GM04504 (cell line): ENCODE measurements around the gene EDA.
"Not testable (repeated sequence)": the region's sequence is repeated elsewhere in the genome, so short reads cannot be mapped to it uniquely, and the experiment has no call there.

Experiments
- DNase-seq: peaks from one replicate; pipeline ENCODE4 v3.0.0-alpha.2; 2012; ENCODE audit warnings: low read depth

The EDA gene

DNA sequence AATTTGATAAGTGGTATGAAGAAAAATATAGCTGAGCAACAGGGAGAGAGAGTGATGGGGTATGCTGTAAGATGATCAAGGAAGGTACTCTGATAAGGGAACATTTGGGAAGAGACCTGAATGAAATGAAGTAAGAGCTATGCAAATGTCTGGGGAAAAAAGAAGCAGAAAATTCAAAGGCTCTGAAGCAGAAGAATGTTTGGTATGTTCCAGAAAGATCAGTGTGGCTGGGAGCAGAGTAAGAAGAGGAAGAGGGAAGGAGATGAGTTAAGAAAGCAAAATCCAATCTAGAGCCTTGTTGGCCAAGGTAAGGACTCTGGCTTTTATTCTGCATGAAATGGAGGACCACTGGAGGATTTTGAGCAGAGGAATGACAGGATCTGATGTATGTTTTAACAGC lies 343.8 kb downstream of the EDA start:
- DNase-seq: no peak

DNA sequence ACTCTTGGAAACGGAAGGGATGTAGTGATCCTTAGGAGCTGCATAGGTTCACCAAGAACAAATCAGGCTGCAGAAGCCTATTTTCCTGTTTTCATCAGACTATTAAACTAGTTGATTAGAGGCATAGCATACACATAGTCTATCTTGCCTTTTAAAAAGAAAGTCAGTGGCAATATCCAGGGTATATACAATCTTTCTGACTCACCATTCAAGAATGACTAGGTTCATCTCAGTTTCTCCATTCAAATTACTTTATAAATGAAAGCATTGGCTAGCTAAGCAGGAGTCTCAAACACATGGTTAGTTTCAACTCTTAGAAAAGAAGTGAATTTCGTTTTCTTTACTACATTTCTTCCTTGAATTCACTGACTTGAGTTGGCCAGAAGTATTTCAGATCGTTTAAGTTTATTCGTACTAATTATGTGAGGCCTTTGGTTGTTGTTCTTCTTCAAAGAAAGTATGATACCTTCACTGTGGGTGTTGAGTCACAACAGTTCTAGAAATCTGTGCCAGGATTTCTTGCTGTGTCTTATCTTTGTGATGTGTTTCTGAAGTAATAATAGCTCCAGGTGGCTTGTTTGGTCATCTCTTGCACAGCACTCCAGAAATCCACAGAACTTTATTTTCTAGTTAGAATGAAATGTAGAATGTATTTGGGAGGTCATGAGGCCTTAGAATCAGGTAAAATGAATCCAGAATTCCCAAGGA lies 345.6 kb downstream of the EDA start:
- DNase-seq: no peak

DNA sequence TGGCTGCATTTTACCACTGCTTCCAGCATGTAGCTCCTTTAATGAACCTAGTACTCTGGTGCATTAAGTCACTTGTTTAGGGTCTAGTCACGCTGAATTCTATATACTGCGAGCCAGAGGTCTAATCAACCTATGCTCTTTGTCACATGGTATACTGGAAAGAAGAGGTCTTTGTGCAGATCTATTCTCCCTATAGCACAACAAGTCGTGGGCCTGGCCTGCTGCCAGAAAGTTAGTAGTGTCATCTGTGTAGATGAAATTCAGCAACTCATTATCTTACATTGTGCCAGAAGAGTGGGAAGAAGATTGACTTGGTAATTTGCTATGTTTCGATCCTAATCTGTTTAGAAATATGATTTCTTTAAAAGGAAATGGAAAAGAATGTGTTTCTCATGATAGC lies 353.0 kb downstream of the EDA start:
- DNase-seq: no peak

- DNase-seq: no peak
These were observed 353.5 kb downstream of the EDA start for GRCh38 chrX:69969460-69969859.

DNA sequence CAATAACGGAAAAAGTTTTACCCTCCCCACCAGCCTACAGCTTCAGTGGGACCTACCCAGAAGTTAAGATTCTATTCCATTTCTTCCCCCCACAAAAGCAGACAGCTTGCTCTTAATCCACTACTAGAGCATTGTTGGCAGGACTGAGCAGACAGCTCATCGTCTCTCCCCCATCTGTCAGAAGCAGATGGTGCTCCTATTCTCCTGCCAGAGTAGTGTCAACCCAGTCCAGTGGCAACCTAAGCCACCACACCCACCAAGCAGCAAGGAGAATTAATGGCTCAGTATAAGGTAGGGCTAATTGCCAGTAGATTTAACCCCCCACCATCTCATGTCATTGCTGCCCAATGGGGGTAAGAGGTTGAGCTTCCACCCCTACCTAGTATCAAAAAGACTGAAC lies 371.8 kb downstream of the EDA start:
- DNase-seq: no peak

DNA sequence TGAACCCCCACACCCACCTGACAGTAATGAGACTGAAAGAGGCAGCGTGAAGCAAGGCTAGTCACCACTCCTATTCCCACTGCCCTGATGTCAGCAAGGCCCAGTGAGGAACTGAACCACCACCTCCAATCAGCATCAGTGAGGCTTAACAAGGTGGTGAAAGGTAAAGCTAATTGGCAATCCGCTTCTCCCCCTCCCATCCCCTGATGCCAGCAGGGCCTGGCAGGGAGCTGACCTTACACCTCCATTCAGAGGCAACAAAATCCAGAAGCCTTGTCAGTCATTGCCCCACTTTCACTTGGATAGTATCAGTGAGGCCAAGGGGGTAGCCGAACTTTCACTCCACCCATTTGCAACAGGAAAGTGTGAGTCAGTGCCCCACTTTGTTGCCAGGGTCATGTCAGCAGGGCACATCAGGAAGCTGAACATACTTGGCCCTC lies 373.1 kb downstream of the EDA start:
- no peak for DNase-seq

- no peak for DNase-seq
These were observed 375.8 kb downstream of the EDA start for GRCh38 chrX:69991685-69992084.

GRCh38 chrX:69993494-69993893 lies 377.6 kb downstream of the EDA start:
- no peak for DNase-seq

DNA sequence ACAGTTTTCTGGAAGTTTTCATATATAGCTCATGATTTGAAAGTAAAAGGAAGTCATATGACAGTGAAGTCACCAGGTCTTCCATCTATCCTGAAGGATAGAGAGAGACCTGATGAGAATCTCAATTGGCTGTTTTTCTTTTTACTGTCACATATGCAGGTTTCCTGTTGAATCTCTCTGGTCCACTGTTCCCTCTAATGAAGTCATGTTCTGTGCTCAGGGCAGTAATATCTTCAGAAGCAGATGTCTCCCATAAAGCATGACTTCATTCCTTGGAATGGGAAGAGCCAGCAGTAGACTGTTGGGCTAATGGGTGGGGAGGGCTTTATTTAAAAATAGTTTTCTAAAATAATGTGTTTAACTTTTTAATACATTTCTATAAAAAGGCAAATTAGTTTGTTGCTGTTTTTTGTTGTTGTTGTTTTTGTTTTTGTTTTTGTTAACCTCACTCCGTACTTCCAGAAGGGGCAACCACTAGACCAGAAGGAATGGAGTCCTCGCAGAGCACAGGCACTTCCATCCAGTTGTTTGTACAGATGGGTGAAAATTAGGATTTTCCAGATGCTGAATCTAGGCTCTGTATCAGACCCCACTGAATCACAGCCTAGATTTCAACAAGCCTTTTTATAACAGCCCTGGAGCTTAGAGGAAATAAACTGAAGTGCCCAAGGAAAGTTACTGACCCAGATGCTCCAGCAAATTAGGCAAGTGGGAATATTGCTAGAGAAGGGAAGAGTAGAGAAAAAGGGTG lies 379.6 kb downstream of the EDA start:
- DNase-seq: no peak

DNA sequence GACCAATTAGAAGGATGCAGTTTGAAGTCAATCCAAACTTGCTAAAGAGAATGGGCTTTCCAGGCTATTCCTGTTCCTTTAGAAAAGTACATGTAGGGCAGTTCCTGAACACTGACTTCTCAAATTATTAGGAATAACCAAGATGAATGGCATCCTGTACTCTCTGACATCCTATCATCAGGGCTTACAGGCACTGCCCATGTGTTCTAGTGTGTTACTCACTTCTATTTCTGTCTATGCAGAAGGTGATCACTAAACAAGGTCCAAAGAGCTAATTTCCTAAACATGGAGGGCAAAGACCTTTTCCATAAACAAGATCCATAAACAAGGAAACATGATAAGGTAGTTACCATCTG lies 380.2 kb downstream of the EDA start:
- DNase-seq: no peak

- not testable (repeated sequence) for DNase-seq
These were observed 382.4 kb downstream of the EDA start for GRCh38 chrX:69998299-69998698.

DNA sequence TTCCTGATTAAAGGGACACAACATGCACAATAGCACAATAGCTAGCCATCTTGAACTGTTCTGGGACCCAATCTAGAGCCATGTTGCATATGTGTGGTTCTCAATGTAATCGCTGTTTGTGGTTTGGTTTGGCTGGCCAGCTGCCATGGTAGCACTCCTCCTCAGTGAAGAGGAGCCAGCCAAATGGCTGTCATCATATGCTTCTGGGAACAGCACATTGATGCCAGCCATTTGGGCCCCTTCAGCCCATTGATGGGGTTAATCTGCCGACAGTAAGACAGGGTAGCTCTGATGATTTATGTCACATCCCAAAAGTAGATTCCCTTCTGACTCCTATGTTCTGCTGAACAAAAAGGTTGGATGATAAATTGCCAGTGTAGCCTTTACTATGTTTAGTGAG lies 385.4 kb downstream of the EDA start:
- DNase-seq: no peak

- no peak for DNase-seq
These were observed 385.9 kb downstream of the EDA start for GRCh38 chrX:70001708-70002341.

DNA sequence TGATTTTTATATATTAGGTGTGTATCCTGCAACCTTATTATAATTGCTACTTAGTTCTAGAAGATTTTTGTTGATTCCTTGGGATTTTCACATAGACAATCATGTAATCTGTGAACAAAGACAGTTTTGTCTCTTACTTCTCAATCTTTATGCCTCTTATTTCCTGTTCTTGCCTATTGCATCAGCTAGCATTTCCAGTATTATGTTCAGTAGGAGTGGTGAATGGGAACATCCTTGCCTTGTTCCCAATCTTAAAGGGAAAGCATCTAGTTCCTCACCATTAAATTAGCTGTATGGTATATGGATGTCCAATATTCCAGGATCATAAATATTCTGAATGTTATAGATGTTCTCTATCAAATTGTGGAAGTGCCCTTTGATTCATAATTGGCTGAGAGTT lies 392.0 kb downstream of the EDA start:
- DNase-seq: no peak

- DNase-seq: no peak
These were observed 393.1 kb downstream of the EDA start for GRCh38 chrX:70009049-70009448.

DNA sequence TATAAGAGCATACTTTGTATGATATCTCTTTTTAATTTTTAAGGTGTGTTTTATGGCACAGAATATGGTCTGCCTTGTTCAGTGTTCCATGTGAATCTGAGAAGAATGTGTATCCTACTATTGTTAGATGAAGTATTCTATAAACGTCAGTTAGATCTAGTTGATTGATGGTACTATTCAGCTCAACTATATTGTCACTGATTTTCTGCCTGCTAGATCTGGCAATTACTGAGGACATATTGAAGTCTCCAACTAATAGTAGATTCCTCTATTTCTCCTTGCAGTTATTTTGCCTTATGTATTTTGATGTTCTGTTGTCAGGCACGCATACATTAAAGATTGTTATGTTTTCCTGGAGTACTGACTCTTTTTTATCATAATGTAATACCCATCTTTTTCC lies 394.1 kb downstream of the EDA start:
- no peak for DNase-seq

- DNase-seq: no peak
These were observed 396.8 kb downstream of the EDA start for GRCh38 chrX:70012756-70013155.

- DNase-seq: no peak
These were observed 397.8 kb downstream of the EDA start for GRCh38 chrX:70013466-70014381.

DNA sequence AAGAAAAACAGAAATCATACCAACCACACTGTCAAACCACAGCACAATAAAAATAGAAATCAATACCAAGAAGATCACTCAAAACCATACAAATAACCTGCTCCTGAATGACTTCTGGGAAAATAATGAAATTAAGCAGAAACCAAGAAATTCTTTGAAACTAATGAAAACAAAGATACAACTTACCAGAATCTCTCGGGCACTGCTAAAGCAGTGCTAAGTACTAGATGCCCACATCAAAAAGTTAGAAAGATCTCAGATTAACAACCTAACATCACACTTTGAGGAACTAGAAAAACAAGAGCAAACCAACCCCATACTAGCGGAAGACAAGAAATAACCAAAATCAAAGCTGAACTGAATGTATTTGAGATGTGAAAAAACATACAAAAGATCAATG lies 400.6 kb downstream of the EDA start:
- DNase-seq: no peak

DNA sequence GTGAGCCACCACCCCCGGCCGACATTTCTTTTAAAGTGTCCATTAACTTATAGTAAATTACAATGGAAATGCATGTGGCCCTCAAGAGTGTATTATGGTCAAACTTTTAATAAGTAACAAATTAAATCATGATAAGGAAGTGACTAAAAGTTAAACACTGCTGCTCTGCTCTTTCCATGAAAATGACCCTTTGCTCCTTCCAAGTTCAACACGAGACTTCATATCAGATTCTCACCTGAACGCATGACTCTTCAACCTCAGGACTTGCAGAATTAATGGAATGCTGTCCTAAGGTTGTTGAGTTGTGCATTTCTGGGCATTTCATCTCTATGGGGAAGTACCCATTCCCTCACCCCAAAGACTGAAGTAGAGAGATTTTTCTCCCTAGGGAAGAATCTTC lies 406.7 kb downstream of the EDA start:
- no peak for DNase-seq

DNA sequence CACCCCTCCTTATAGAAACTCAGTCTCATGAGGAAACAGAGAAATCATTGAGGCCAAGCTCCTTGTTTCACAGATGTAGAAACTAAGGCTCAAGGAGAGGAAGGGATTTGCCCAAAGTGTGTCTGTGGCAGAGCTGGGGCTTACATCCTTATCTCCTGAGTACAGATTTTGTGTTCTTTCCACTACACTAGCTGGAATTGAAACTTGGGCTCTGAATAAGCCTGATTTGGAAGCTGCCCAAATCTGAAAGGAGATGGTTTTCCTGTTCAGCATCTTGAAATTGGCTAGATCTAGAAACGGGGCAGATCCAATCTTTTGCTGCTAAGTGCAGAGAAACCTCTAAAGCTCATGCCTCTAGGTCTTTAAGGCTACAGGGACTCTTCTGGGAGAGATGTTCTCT lies 409.6 kb downstream of the EDA start:
- no peak for DNase-seq

GRCh38 chrX:70026112-70026850 lies 410.4 kb downstream of the EDA start:
- no peak for DNase-seq
